Measurements from ENCODE around the gene ANXA8.

DNA sequence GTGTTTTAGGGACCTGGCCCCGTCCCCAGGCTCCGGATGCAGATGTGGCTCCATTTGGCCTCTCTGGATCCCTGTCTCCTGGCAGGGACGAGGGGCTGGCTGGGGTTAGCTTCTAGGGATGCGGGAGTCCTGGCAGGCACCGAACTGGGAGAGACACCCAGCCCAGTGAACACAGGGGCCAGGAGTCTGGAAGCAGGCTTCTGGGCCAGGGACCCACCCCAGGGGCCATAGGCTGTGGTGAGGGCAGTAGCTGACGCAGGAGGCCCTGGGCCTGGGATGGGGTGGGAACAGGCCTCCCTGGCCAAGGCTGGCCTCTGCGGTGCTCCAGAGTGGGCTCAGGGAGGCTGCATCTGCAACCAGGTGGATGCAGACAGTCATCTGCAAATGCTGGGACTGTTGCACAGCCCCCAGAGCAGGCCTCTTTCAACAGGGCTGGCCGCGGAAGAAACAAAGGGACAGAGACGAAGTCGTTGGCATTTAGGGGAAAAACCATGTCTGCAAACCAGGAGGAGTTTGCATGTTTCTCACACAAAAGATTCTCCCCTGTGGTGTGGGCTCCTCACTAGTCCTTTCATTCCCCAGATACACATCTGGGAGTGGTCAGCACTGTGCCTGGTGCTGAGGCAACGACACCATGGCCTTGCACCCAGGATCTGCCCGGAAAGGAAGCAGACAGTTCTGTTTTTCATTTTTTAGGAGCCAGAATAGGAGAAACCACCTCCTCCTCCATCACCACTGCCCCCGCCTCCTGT, 63.4 kb downstream of the ANXA8 start:
- TF ChIP-seq, protein P1, sequence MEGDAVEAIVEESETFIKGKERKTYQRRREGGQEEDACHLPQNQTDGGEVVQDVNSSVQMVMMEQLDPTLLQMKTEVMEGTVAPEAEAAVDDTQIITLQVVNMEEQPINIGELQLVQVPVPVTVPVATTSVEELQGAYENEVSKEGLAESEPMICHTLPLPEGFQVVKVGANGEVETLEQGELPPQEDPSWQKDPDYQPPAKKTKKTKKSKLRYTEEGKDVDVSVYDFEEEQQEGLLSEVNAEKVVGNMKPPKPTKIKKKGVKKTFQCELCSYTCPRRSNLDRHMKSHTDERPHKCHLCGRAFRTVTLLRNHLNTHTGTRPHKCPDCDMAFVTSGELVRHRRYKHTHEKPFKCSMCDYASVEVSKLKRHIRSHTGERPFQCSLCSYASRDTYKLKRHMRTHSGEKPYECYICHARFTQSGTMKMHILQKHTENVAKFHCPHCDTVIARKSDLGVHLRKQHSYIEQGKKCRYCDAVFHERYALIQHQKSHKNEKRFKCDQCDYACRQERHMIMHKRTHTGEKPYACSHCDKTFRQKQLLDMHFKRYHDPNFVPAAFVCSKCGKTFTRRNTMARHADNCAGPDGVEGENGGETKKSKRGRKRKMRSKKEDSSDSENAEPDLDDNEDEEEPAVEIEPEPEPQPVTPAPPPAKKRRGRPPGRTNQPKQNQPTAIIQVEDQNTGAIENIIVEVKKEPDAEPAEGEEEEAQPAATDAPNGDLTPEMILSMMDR (IDR thresholded peaks at IDR 0.05): no peak
- no peak for TF ChIP-seq POLR2A (IDR thresholded peaks at IDR 0.05)
